RCC 7860 (cell line): Measurements from ENCODE around the gene TRAIP.

Experiments used
- DNase-seq: peaks from one replicate; pipeline ENCODE4 v3.0.0-alpha.2; 2015; ENCODE audit warnings: low spot score
- FAIRE-seq: peaks from 2 replicates; lab custom pipeline; 2012; peaks lifted over from hg19 to GRCh38; lab: Jason Lieb, UNC

TRAIP gene

DNA sequence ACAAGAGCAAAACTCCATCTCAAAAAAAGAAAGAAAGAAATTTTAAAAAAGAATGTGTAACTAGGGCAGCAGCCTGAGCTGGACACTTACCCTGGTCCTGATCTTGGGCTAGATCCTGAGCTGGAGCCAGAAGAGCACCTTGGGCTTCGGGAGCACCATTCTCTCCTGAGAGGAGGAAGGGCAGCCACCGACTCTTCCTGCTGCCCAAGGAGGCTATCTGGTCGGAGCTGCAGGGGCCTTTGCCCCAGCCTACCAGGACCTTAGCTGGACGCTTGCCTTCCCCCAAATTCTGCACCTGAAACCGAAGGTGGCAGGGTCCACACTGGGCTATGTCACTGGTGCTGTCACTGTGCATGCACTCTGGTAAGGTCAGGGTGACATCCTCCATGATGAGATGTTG is 20.2 kb upstream of the TRAIP start:
- no peak for FAIRE-seq

DNA sequence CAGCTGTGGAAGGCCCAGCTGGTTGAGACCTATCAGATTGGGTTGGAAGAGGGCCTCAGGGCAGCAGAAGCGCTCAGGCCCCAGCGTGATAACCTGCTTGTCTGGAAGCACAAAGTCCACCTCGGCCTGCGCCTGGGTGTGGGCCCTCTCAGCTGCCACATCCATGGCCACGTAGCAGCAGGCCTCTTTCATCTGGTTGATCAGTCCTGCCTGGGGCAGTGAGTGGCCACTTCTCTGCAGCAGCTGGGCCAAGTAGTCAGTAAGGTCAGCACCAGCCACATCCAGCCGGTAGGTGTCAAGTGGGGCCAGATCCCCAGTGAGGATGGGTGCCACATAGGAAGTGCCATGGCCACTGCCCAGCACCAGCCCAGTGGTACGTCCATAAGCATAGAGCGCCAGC is 17.3 kb upstream of the TRAIP start:
- DNase-seq (no peak), FAIRE-seq (no peak)

More for the DNA sequence above, 20.2 kb upstream of the TRAIP start:
- no peak for DNase-seq

DNA sequence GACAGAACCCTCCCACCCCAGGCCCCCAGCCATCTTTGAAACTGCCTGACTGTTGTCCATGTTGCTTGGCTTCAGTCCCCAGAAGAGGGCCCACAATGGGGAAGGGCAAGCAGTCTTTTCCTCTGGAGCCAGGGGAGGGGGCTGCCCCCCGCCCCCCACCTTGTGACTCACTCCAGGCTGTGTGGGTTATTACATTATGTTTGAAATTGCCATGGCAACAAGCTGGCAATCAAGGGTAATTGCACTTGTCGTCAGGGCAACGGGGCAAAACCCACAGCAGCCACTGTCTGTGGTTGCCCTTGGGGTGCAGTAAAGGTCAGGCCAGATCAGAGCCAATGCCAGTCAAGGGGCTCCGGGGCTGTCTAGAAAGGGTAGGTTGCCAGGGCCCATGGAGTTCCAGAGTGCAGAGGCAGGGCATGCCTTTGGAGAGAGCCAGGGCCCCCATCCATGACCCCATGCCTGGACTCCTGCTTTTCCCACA is 16.5 kb upstream of the TRAIP start:
- no peak for FAIRE-seq
- DNase-seq: peak; percentile 4

DNA sequence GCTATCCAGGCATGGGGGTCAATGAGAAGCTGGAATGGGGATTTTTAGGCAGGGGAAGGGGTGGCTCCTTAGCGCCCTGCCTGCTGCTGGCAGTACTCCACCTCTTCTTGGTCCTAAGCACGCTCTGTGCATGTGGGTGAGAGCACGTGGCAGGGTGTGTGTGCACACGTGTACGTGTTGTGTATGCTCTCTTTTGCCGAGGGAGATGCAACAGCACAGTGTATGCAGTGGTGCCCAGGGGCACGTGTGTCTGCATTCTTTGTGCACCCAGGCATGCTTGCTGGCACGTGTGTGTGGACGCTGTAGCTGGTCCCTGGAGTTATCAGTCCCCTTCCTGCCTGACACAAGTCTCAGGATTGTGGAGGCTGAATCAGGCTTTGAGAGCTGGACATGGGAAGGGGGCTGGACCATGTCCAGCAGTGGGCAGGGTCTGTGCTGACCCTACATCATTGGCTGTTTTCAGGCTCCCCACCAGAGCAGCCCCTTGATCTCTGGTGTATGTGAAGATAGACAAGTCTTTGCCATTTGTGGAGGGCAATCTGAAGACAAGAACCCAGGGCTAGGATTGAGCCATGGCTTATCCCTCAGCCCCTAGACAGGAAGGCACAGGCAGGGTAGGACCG is 15.3 kb upstream of the TRAIP start:
- no peak for DNase-seq
- FAIRE-seq: no peak

DNA sequence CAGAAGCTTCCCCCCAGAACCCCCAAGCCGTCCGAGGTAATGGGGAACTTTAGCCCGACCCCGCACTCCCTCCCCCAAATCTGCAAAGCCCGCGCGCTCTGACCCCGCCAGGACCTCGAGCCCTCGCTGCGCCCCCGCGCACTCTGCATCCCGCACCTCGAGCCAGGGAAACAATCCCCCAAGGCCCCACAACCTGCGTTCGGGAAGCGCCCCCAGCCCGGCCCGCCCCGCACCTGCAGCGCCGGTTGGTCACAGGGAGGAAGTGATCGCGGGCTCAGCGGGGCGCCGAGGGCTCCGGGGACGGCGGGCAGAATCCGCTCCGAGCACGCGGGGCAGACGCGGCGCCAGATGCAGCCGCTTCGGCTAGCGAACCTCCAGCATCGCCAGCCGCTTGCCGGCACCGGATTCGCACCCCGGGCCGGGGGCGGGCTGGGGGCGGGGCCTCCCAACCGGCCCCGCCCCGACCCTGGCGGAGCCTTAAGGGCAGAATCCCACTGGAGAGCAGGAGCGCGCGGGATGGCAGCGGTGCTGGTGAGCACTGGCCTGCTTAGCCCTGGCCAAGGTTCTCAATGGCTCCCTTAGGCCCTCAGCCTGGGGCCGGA is 13.3 kb upstream of the TRAIP start, which contains the start of gene CAMKV:
Gene CAMKV, minus strand, starts transcription at position 382 of the 602 bp plus-strand sequence. CDS start 7,518 bp downstream, outside the sequence.
- no peak for FAIRE-seq
- DNase-seq: no peak

DNA sequence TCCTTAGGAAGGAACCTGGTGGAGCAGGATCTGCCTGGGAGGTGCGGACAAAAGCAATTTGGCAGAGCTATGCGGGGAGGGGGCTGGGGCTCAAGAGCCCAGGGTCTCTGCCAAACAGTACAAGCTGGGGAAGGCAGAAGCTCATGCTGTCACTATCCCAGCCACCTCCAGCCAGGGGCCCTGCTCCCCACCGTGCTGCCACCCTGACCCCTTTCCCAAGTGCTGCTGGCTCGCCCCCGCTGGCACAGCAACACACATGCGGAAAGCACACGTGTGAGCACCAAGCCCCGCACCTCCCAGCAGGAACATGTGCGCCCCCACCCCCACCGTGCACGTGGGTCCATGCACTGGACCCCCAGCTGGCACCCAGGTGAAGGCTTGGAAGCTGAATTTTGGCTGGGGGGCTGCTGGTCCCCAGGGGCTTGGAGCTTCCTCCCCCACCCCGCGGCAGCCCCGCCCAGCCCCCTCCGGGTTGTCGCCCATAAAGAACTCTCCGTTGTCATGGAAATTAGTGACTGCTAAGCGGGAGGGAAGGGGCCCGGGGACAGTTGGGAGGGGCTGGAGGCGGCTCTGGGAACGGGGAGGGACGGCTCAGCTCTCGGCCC is 12.6 kb upstream of the TRAIP start:
- DNase-seq: no peak

DNA sequence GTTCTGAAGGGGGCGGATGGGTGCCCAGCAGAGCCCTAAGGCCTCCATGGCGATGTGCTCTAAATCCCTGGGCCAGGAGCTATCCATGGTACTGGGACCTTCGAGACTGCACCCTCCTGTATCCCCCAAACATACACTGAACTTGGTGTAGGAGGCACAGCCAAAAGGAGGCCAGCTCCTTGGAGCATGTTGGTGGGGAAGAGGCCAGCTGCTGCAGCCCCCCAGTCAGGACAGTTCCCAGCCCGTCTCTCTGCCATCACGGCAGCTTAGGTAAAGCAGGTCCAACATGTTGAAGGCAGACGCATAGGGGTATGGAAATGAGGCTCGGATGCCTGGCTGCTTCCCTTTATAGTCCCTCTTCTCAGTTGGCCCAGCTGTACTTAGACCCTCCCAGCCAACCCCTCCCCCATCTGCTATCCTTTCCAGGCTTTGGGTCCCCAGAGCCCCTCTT is 11.5 kb upstream of the TRAIP start:
- DNase-seq: no peak
- FAIRE-seq: no peak

More for the DNA sequence above, 12.6 kb upstream of the TRAIP start:
- no peak for FAIRE-seq

DNA sequence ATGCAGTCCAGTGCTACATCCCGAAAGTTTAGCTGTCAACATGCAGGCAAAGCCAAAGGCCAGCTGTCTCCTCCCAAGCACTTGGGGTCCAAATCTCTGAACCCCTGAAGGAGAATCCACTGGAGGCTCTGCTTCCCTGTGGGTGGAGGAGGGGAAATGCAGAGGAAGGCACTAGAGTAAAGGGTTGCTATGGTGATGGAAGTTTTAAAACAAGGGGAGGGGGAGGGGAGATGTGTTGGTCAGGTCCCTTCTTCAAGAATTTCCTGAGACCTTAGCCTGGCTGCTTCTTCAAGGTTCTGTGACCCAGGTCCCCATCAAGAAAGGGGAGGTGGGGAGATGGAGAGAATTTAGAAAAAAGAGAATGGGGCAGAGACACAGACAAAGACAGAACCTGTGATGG is 11.0 kb upstream of the TRAIP start:
- no peak for FAIRE-seq
- no peak for DNase-seq

DNA sequence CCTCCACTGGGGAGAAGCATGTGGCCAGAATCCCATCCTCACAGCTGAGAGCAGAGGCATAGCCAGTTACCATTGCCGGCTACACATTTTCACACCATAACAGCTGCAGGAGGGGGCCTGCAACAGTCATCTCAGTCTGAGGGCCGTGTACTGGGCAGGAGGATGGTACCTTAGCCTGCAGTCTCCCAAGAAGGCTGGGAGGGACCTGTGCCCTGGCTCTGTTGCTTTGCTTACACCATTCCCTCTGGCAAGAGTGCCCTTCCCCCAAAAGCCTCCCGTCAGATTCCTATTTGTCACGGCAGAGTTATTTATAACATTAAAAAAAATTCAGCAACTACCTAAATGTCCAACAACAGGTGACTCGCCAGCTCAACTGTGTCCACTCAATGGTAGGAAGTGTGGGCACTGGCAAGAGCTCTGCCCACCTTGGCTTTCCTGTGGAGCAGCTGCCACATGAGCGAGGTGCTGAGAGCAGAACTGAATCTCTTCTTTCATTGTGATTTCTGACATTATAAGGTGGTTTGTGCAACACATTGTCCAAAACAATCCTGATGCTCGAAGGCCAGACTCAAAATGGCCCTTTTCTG is 8.9 kb upstream of the TRAIP start:
- FAIRE-seq: no peak
- DNase-seq: no peak

DNA sequence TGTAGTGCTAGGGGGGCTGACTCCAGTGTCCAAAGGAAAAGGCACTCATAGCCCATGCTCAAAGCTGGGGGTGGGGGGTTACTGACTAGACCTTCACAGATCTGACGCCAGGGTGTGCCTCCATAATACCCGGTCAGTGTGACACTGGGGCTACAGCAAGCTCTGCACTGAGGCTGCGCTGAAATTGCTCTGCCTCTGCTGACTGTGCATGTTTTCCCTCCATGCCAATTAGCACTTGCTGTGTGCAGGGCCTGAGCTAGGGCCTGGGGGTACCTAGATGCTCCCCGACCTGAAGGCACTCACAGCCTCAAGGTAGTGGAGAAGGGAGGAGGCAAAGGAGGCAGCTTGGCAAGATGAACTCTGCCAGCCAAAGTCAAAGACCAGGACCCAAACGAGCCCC is 8.1 kb upstream of the TRAIP start:
- no peak for FAIRE-seq
- no peak for DNase-seq

DNA sequence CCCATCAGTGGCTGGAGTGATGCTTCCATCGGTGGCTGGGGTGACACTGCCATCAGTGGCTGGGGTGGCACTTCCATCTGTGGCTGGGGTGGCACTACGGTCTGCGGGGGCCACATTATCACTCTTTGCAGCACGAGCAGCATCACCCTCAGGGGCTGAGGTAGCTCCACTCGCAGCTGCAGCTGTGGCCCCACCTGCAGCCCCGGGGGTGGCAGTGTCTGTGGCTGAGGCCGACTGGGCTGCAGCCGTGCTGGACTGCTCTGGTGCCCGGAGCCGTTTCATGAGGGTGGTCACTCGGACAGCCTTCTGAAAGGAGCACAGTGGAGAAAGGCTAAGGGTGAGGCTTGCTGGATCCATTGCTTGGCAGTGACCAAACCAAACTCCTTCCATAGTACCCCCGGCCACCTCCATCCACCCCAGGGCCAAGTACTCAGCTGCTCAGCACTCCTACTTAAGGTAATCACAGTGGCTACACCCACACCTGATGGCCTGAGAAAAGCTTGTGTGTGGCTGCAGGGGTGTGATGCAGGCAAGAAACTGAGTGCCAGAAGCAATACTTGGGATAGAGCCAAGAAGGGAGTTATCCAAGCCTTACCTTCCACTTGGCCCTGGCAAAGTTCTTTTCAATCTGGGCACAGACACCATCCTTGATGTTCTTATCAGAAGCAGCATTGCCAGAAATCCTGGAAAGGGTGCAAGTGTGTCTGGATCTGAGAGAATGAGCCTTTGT is 3.4 kb upstream of the TRAIP start:
- FAIRE-seq: no peak
- no peak for DNase-seq

DNA sequence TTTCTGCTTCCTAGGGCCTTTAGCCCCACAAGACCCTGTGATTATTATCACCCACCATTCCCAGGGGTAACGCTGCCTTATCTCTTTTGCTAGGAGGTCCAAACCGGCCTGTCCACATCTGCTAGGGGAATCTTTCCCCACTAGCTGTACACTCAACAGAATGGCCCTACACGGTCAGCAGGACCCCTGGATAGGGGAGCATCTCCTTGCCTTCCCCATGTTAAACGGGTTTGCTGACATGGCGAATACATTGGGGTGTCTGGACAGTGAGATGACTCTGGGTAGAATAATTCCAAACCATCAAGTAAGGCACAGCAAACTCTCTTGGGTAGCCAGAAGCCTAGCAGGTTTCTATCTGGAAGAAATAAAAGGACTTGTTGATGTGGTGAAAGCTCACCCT is 702 bp downstream of the TRAIP start:
- FAIRE-seq: no peak
- DNase-seq: no peak

DNA sequence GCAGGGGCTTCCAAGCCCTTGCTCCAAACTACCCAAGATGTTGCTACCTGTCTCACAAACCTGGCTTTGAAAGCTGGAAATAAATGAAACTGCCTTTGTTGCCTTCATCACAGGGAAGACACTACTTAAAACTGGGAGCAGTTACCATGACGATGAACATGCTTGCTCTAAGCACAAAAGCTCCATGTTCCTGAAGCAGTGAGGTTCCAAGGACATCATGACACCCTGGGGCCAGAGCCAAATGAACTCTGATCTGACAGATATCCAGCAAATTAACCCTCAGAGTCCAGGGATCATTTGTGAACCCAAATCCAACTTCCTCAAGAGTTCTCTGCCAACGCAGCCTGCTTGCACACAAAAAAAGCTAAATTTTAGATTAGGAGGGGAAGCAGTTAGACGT is 10.7 kb downstream of the TRAIP start:
- FAIRE-seq: no peak

DNA sequence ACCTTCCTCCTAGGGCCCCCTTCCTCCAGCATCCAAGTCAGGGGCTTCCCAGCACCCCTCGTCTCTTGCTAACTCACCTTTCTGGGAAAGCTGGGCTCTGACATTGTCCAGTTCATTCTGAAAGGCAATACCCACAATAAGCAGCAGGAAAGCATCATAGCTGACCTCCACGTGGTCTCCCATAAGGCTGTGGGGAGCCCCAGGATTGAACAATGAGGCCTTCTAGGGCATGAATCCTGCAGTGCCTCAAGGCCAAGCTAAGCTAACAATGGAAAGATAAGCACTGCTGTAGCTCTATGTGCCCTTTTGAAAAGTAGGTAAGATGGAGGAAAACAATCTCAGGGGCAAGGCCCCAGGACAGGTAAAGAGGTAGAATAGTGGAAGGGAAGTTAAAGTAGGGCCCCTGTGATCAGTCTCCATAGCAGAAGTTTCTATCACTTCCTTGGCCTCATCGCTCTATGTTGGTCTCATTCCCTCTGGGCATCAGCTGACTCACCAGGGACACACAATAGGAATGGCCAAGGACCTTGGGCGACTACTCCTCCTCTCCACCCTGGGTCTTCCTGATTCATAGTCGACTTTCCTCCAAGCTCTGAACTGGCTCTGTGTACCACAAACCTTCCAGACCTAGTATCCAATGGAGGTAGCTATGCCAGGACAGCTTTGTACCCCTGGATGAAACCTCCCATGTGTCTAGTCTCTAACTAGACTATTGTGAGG is 11.7 kb downstream of the TRAIP start:
- DNase-seq (no peak), FAIRE-seq (no peak)

More for the DNA sequence above, 10.7 kb downstream of the TRAIP start:
- DNase-seq: no peak

DNA sequence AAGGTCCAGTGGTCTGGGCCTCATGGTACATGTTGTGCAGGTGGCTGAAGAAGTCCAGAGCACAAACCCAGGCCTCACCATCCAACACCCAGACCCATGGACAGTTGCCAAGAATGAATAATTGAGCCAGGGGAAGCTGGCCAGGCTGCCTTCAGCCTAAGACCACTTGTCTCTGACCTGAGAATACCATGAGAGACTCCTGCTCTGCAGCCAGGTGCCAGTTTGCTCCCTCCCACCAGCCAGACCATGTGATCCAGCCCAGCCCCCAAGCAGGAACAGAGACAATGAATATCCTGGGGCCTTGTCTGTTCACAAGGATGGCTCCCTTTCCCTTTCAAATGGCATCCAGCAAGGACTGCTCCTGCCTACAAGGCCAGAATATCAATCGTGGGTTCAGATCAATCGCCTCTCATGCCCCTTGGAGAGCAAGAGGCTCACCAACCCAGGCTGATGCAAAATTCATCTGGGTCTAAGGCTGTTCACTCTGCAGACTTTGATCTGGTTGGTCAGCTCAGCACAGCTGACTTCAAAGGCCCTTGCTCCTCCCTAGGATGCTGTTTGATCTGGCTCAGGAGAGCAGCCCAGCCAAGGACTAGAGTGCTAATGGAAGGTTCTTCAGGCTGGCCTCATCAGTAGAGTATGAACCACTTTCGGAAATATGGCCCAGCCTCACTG is 13.4 kb downstream of the TRAIP start:
- DNase-seq: no peak
- no peak for FAIRE-seq

DNA sequence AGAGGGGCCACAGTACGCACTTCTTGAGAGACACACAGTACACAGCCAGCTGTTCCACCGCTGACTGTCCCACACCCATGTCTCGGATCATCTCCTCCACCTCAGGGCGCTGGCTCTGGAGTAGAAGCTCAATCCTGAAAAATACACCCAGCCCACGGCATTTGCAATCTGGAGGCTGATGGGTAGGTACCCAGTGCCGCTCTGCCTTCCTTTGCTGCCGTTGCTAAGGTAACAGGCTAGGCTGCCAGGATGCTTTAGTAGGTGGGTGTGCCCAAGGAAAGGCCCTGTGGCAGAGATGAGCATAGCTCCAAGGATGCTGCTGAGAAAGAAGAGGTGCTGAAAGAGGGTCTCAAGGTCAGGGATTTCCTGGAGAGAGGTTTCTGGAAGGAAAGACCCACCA is 14.6 kb downstream of the TRAIP start:
- FAIRE-seq (no peak), DNase-seq (no peak)

DNA sequence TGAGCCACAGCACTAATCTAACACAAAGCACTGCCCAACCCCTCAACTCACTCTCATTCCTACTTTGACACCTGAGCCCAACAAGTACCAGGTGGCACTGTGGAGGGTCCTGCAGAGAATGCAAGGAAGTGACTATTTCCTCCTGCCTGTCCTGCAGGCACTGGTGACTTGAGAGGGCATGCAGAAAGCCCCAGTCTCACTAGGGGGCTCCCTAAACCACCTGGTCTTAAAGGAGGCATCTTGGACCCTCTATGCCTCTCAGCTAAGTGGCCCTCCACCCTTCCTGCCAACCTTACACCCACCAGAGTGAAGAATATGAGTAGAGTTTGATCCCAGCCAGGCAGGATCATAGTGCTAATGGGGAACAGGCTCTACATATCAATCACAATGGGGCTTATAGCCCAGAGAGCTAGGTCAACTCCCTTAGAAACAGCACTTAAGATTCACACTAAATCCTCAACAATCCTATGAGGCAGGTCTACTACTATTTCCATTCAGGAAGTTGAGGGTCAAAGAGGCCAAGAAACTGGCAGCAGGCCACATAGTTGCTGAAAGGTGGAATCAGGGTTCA is 15.2 kb downstream of the TRAIP start:
- FAIRE-seq (no peak), DNase-seq (no peak)

DNA sequence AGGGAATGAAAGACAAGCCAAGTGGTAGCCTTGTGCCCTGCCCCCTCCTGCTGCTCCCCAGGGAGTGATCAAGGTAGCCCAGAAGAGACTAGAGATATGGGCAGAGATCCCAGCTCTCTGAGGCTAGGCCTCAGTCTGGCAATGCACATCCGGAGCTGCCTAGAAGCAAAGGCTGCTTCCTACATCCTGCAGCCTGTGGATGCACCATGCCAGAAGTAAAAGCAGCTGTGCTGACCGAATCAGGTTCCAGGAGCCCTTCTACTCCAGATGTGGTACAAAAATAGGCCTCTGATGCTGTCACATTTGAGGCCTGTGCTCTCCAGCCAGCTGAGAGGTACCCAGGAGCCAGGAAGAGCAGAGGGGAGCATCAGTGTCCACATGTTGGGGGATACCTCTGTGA is 16.0 kb downstream of the TRAIP start:
- no peak for FAIRE-seq
- DNase-seq: no peak

DNA sequence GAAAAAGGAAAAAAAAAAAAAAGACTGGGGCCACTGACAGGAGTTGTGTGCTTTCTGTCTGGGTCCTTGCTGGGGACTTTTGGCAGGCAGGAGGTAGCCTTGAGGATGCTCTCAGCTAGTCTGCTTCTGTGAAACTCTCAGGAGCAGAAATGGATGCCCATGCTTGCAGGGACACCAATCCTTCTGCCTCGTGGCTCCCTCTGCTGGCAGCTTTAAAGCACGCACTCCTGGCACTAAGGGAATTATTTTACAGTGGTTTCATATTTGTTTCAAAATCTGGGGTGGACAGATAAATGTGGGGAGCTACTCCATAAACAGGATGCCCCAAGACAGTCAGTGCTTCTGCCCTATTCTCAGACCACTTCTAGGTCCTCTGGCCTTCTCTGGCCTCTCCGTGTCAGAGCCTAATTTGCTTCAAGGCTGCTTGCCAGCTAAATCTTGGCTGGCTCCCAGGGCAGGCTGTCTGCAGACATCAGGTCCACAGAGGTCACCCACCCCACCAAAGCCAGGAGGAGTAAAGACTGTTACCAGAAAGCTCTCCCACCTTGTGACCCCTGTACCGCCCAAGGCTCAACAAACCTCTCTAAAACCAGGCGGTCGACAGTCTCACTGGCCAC is 17.1 kb downstream of the TRAIP start:
- FAIRE-seq (no peak), DNase-seq (peak; percentile 46)
